NCI-H187 (cell line): ENCODE results near the gene CCDC70.

ENCODE experiments used
- DNase-seq, 2 experiments: peaks; one replicate each; lab custom pipeline; 2025; lab: John Stamatoyannopoulos, UW

CCDC70 gene

DNA sequence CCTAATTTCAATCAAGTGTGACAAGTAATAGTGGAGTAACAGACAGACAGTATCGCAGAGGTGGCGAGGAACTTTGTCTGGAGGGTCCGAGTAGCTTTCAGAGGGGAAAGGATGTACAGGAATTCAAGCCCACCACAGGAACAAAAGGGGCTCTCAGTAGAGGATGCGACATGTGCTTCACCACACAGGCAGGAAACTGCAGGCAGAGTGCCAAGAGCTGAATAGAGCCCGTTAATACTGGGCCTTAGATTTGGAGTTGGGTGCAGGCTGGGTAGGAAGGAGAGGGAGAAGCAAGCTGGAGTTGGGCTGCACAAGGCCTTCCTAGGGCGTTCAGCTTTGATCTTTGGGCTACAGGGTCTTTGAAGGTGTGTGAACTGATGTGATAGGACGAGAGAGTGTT is 1.2 kb downstream of the CCDC70 start:
- DNase-seq: no peak

- no peak for DNase-seq
Observed at GRCh38 chr13:51865838-51866237, 4.1 kb downstream of the CCDC70 start.

DNA sequence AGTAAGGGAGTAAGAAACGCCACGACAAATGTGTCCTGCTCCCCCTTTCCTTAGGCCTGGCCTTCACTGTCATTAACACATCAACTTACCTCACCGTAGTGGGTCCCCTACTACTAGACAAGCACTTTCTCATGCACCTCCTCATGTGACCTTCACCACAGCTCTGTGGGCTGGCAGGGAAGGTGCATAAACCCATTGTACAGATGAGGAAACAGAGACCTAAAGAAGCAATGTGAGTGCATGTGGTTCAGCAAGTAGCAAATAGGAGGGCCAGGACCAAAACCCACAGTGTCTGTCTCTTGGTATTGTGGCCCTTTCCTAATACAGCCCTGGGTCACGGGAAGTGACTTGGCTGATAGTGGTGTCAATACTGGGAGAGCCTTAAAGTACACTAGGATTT is 5.3 kb downstream of the CCDC70 start:
- DNase-seq: no peak

- DNase-seq: no peak
Observed at GRCh38 chr13:51869916-51870315, 8.1 kb downstream of the CCDC70 start.

DNA sequence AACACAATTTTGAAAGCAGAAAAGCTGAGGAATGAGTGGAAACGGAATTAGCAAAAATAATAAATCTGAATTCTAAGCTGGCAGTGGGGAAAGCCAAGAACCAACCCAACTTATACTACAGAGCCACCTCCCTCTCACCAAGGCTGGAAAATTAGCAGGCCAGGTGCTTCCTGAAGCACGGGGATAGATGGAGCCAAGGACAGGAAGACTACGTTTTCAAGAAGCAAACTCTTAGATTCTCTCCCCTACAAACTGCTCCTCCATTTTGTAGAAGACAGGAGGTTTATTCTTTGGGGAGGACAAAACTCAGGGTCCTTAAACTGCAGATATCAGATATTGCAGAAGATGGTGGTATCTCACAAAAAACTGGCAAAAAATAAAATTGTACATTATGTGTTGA is 8.8 kb downstream of the CCDC70 start:
- DNase-seq: no peak

- no peak for DNase-seq
Observed at GRCh38 chr13:51873117-51873798, 11.5 kb downstream of the CCDC70 start.

GRCh38 chr13:51873837-51874236 is 12.1 kb downstream of the CCDC70 start:
- no peak for DNase-seq

- DNase-seq: peak; percentile 11 to 72
Observed at GRCh38 chr13:51874651-51875050, 12.9 kb downstream of the CCDC70 start.

- DNase-seq: no peak
Observed at GRCh38 chr13:51879133-51879532, 17.4 kb downstream of the CCDC70 start.

DNA sequence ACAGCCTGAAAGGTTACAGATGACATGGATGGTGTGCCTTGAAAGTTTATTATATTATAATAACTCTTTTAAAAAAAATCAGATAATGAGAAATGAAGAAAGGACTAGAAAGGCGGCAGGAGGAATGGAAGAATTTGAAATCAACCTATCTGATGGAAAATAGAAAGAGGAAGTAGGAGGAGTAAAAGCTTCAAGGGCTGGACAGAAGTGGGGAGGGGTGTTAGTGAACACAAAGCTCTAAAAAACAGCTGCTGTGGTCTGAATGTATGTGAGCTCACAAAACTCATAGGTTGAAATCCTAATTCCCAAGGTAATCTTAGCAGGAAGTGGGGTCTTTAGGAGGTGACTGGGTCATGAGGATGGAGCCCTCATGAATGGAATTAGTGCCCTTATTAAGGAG is 19.5 kb downstream of the CCDC70 start:
- no peak for DNase-seq

DNA sequence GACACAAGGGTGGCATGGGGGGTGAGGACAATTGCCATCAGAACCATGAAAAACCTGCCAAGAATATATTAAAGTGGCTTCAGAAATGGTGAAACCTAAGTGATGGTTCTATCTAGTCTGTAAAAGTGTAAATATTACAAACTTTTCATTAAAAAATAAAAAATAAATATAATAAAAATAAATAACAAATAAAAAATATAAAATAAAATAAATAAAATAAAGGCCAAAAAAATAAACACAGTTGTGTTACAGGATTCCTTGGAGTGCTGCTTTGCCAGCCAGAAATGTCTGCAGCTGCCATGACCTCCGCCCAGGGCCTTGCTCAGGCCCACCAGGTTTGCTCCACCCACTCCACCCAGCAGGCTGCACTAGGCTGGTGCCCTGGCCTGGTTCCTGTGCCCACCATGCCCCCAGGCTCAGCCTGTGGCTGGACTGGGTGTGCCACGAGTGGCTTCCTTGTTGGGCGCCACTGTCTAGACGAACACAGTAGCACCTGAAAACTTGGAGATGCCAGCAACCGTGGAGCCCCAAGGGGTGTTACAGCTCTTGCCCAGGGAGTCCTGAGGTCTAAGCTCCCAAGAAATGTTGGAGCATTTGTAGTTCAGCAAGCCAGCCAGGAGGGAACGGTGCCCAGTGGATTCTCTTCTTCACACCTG is 20.9 kb downstream of the CCDC70 start:
- no peak for DNase-seq

DNA sequence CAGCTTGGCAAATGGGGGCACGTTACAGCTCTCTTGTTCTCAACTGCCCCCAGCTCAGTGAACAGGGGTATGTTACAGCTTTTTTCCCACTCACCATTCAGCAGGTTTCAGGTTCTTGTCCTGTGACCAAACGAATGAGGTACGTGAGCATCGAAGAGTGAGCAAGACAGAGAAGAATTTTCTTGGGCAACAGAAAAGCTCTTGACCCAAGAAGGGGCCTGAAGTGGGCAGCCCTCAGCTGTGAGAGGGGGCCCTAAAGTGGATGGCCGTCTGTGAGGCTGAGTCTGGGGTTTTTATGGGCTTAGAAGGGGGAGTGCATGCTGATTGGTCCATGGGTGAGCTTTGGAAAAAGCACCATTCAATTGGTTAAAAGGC is 21.4 kb downstream of the CCDC70 start:
- no peak for DNase-seq

DNA sequence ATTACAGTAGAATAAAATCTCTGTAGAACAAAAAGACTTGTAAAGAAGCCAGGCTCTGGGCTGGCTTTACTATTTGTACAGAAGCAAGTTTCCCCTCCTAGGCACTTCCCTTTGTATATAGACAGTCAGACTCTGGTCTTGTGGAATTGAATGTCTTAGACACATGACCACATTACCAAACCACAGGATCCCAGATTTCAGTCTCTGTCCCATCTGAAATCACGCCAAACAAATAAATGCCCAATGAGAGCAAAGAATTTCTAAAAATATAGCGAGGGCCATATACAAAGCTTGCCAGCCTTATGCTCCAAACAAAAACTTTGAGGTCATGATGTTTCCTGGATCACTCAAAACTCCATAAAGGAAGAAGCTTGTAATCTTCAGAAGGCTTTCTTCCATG is 23.9 kb downstream of the CCDC70 start:
- no peak for DNase-seq

- no peak for DNase-seq
Observed at GRCh38 chr13:51887468-51887867, 25.7 kb downstream of the CCDC70 start.

DNA sequence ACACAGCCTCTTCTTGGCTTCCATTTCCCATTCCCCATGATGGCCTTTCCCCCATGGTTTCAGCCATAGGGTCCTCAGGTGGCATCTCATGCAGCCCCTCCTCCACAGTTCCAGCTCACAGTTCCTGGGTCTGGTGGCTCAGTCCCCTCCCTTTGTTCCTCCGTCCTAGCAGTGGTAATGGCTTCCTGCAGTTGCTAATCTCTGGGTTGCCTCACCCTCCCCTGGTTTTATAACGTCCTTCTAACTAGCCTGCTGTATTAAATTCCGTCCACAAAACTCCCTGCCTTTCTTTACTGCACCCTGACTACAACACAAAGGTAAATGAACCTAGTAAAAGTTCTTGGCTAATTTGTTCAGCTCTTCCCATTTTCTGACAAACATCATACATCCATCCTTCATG is 30.9 kb downstream of the CCDC70 start:
- DNase-seq: no peak

GRCh38 chr13:51894239-51894638 is 32.5 kb downstream of the CCDC70 start:
- DNase-seq: no peak

DNA sequence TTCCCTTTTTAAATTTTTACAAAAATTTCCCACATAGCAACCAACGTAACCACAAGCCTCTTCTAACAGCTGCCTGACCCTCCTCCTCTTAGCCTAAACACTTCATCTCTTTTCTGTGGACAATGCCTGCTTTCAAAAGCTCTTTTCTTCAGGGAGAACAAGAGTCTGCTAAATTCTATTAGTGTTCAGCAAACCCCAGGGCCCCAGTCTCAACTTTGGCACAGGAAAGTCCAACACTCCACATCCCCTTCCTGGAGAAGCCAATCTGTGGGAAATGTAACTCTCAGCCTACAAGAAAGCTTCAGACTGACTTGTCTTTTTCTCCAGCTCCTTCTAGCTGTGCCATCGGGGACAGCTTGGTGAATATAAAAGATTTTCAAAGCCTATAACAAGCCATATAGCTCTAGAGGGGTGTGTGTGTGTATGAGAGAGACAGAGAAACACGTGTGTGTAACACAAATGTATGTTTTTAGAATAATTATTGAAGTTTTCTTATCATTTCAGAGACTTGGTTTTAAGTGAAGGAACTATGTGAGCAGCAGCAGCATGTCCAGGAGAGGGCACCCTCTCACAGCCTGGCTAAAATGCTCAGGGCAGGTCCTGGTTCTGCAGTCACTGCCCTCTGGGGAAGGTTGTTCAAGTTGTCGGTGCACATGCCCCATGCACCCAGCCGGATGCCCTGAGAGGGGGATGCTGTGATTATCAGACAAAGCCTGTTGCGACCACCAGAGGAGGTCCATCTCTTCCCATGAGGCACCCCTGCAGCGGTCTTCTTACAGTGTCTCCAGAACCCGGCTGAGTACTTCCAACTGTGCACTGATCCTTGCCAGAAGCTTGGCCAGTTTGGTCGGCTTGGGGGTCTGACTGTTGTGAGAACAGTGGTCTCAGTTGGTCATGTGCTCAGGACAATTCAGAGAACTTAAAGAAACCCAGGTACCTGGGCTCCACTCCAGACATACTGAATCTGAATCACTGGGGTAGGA is 34.4 kb downstream of the CCDC70 start:
- DNase-seq: peak; percentile 12 to 24

DNA sequence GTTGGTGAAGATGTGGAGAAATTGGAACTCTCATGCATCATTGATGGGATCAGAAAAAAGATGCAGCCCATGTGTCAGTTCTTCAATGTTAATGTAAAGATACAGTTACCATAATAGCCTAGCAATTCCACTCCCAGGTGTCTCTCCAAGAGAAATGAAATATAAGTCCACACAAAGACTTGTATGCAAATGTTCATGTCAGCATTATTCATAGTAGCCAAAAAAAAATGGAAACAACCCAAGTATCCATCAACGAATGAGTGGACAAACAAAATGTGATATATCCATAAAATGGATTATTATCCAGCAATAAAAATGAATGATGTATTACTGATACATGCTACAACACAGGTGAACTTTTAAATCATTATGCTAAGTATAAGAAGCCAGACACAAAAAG is 38.7 kb downstream of the CCDC70 start:
- DNase-seq: no peak

DNA sequence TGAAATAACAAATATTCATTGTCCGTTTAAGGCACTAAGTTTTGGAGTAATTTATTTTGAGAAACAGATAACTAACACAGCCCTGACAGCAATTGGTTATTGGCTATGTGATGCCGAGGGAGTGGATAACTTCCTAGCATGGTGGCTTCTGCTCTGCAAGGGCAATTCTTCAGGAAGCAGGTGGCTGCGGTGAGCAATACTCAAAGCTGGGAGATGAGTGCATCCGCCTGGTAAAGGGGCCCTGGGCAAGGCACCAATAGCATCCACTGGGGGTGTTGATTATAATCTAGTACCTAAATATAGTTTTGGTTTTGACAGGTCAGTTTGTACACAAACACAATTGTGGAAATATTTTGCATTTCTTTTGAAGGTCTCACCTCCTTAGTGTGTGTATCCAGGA is 41.0 kb downstream of the CCDC70 start:
- no peak for DNase-seq

- DNase-seq: no peak
Observed at GRCh38 chr13:51905787-51906186, 44.0 kb downstream of the CCDC70 start.

GRCh38 chr13:51906581-51906980 is 44.8 kb downstream of the CCDC70 start:
- DNase-seq: no peak

DNA sequence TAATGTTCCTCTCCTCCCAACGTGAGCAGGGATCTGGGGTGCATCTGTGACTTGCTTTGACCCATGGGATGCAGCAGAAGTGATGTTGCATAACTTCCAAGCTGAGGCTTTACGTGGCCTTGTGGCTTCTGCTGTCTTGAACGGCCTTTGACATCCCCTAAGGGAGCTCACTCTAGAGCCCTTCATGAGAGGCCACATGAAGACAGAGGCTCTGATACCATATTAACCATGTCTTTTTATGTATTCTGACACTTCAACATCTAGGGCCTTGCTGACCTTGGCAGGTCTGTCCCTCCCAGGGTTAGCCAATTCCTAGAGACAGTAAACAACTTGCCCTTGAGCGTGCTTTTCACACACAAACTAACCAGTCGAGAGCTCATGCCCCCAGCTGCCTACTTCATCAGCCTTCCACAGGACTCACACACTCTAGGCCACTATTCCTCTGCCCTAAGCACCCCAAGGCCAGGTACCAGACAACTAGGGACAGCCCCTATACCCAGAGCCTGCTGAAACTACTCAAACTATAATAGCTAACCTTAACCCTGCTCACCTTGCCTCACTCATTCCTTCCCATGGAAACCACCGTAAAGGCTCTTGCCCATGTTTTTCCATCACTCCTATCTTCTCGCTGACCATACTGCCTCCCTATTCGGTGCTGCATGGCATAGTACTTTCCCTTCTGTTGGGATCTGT is 45.4 kb downstream of the CCDC70 start:
- no peak for DNase-seq
